ENCODE data around the gene PFN2. TPM values are rescaled to one million over a fixed set of nuclear protein-coding genes. Genes with fewer than 3 reads are reported as not detected.

PFN2 gene
- polyA plus RNA-seq, 3 donors, result not detected

DNA sequence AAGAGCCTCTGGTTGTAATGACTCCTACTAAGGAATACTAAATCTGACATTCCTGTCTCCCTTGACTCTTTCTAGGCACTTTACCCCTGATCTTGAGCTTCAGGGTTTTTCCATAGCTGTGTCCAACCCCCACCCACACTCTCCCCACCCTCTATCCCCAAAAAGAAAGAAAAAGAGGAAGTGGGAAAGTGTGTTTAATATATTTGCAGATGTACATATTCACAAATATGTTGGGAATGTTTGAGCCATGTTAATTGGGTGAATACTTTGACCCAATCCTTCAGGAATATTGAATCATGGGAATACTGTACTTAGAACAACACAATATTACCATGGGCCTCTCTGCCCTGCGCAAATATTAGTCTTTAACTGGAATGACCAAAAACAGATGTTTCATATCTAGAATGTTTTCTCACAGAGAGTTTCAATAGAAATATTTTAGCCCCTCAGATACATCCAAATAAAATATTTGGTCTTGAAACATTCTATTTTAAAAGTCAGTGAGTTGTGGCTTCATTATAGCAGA is 19.8 kb upstream of the PFN2 start:
- no peaks in the 10 kb centered on the region for H3K36me3 ChIP-seq (replicated peaks in 1 of 2; ENCODE audit: control insufficient read depth in 1 of 2, insufficient read depth in 2 of 2, low read length in 2 of 2)
- no peaks in the 10 kb centered on the region for H3K36me3 Mint-ChIP-seq
- H3K27ac ChIP-seq (ENCODE audit: low read depth in 1 of 2, low read length in 2 of 2), result no peak overlapping the region
- H3K9me3 Mint-ChIP-seq, result peaks cover 12 to 25% (median 22%) of the 10 kb centered on the region in 7 donors
- H3K4me3 Mint-ChIP-seq, result no peak overlapping the region
- H3K27ac Mint-ChIP-seq, result no peak overlapping the region
- H3K4me1 ChIP-seq (ENCODE audit: control insufficient read depth in 1 of 2, insufficient read depth in 2 of 2, low read length in 2 of 2), result no peaks in the 10 kb centered on the region
- no peak overlapping the region for H3K9ac ChIP-seq (ENCODE audit: insufficient read depth, low read length, poor library complexity, severe bottlenecking)
- no peaks in the 10 kb centered on the region for H3K4me1 Mint-ChIP-seq
- H3K4me2 ChIP-seq (replicated peaks; ENCODE audit: extremely low read depth, low read length, poor library complexity, severe bottlenecking), result no peak overlapping the region
- DNase-seq, result no peak
- peaks cover 18 to 19% of the 10 kb centered on the region in 2 donors for H3K9me3 ChIP-seq (replicated peaks in 1 of 2; ENCODE audit: control insufficient read depth in 1 of 2, insufficient read depth in 1 of 2, low read length in 2 of 2)
- no peak overlapping the region for H3K4me3 ChIP-seq (replicated peaks in 1 of 3; ENCODE audit: low read depth in 2 of 3, low read length in 3 of 3)
- intact Hi-C loops (cut with micrococcal nuclease), result no loop called here
- WGBS (ENCODE audit: insufficient coverage), result no CpG with 5 or more reads among the region's 1 CpG
- H2AFZ ChIP-seq (ENCODE audit: insufficient read depth, low read depth, low read length, poor library complexity, severe bottlenecking), result no peak overlapping the region
- TF ChIP-seq, protein P1, sequence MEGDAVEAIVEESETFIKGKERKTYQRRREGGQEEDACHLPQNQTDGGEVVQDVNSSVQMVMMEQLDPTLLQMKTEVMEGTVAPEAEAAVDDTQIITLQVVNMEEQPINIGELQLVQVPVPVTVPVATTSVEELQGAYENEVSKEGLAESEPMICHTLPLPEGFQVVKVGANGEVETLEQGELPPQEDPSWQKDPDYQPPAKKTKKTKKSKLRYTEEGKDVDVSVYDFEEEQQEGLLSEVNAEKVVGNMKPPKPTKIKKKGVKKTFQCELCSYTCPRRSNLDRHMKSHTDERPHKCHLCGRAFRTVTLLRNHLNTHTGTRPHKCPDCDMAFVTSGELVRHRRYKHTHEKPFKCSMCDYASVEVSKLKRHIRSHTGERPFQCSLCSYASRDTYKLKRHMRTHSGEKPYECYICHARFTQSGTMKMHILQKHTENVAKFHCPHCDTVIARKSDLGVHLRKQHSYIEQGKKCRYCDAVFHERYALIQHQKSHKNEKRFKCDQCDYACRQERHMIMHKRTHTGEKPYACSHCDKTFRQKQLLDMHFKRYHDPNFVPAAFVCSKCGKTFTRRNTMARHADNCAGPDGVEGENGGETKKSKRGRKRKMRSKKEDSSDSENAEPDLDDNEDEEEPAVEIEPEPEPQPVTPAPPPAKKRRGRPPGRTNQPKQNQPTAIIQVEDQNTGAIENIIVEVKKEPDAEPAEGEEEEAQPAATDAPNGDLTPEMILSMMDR (IDR thresholded peaks at IDR 0.05), result no peak
- peaks cover 5 to 8% (median 5%) of the 10 kb centered on the region in 3 donors for H3K27me3 Mint-ChIP-seq (ENCODE audit: low read depth in 3 of 3)
- H3K27me3 ChIP-seq (ENCODE audit: control insufficient read depth in 2 of 2, insufficient read depth in 2 of 2, low read length in 2 of 2), result no peaks in the 10 kb centered on the region
- no peaks in the 10 kb centered on the region for H4K20me1 ChIP-seq (ENCODE audit: insufficient read depth, low read length)
- no peaks in the 10 kb centered on the region for H3K79me2 ChIP-seq (ENCODE audit: insufficient read depth, low read length)

GRCh38 chr3:149989307-149989706 is 18.6 kb upstream of the PFN2 start:
- WGBS (ENCODE audit: insufficient coverage), result no CpG with 5 or more reads among the region's 2 CpGs
- Mint-ChIP-seq H3K9me3 (peaks cover 4 to 14% (median 12%) of the 10 kb centered on the region in 7 donors), H3K36me3 (no peaks in the 10 kb centered on the region), H3K4me3 (no peak overlapping the region), H3K27ac (no peak overlapping the region), H3K27me3 (ENCODE audit: low read depth in 3 of 3) (peaks cover 5 to 8% (median 5%) of the 10 kb centered on the region in 3 donors), H3K4me1 (no peaks in the 10 kb centered on the region)
- no peaks in the 10 kb centered on the region for H3K36me3 ChIP-seq (replicated peaks in 1 of 2; ENCODE audit: control insufficient read depth in 1 of 2, insufficient read depth in 2 of 2, low read length in 2 of 2)
- TF ChIP-seq, protein P1 (IDR thresholded peaks at IDR 0.05), result no peak
- H3K27me3 ChIP-seq (ENCODE audit: control insufficient read depth in 2 of 2, insufficient read depth in 2 of 2, low read length in 2 of 2), result no peaks in the 10 kb centered on the region
- no peak overlapping the region for H3K9ac ChIP-seq (ENCODE audit: insufficient read depth, low read length, poor library complexity, severe bottlenecking)
- H2AFZ ChIP-seq (ENCODE audit: insufficient read depth, low read depth, low read length, poor library complexity, severe bottlenecking), result no peak overlapping the region
- peaks cover 8 to 13% of the 10 kb centered on the region in 2 donors for H3K9me3 ChIP-seq (replicated peaks in 1 of 2; ENCODE audit: control insufficient read depth in 1 of 2, insufficient read depth in 1 of 2, low read length in 2 of 2)
- DNase-seq, result no peak
- no peak overlapping the region for H3K4me2 ChIP-seq (replicated peaks; ENCODE audit: extremely low read depth, low read length, poor library complexity, severe bottlenecking)
- intact Hi-C loops (cut with micrococcal nuclease), result no loop called here
- H3K4me1 ChIP-seq (ENCODE audit: control insufficient read depth in 1 of 2, insufficient read depth in 2 of 2, low read length in 2 of 2), result no peaks in the 10 kb centered on the region
- H3K27ac ChIP-seq (ENCODE audit: low read depth in 1 of 2, low read length in 2 of 2), result no peak overlapping the region
- H3K4me3 ChIP-seq (replicated peaks in 1 of 3; ENCODE audit: low read depth in 2 of 3, low read length in 3 of 3), result no peak overlapping the region
- H4K20me1 ChIP-seq (ENCODE audit: insufficient read depth, low read length), result no peaks in the 10 kb centered on the region
- no peaks in the 10 kb centered on the region for H3K79me2 ChIP-seq (ENCODE audit: insufficient read depth, low read length)
